OCI-LY7 (cell line): ENCODE results near the gene C13orf42. TPM values are rescaled to one million over a fixed set of nuclear protein-coding genes. Genes with fewer than 3 reads are reported as not detected.

Source experiments
- BruUV-seq: library from RNA; stranded (reverse); fragments of 400-500 nt; replicated peaks from 2 replicates; lab custom pipeline; 2021; lab: Mats Ljungman, UMichigan
- CTCF ChIA-PET: fragments of 300-600 bp; sonication (Branson Sonifier 250); formaldehyde crosslinking; loops from one replicate; lab custom pipeline; 2022; ENCODE audit warnings: antibody characterized with exemption; ENCODE audit not compliant: unreplicated experiment; lab: Charles Lee
- POLR2A ChIA-PET: fragments of 300-600 bp; sonication (Branson Sonifier 250); formaldehyde crosslinking; loops from one replicate; lab custom pipeline; 2022; ENCODE audit warnings: antibody characterized with exemption; lab: Charles Lee
- DNase-seq: peaks from one replicate; pipeline ENCODE4 v3.0.0-alpha.2; 2015; ENCODE audit warnings: low spot score
- H2AFZ ChIP-seq: fragments of 200-600 bp; sonication (generic), shearing (Covaris generic); 2 replicates; pipeline ENCODE4 v1.6.1; 2014; ENCODE audit warnings: mild to moderate bottlenecking, antibody characterized with exemption, low read length, moderate library complexity
- H3K27ac ChIP-seq: fragments of 200-600 bp; sonication (generic); 2 replicates; pipeline ENCODE4 v1.5.1; 2014; ENCODE audit warnings: mixed run types, low read depth, mild to moderate bottlenecking, moderate library complexity, low read length, inconsistent platforms; ENCODE audit not compliant: poor library complexity, severe bottlenecking
- H3K36me3 ChIP-seq: fragments of 200-600 bp; sonication (generic); 2 replicates; pipeline ENCODE4 v1.6.1; 2014; ENCODE audit warnings: mild to moderate bottlenecking, antibody characterized with exemption, low read length, moderate library complexity, mixed read lengths; ENCODE audit not compliant: insufficient read depth
- H3K4me1 ChIP-seq: fragments of 200-600 bp; sonication (generic); 2 replicates; pipeline ENCODE4 v1.5.1; 2014; ENCODE audit warnings: mild to moderate bottlenecking, low read length; ENCODE audit not compliant: insufficient read depth, poor library complexity, severe bottlenecking
- H3K4me2 ChIP-seq: fragments of 200-600 bp; sonication (generic); 2 replicates; pipeline ENCODE4 v1.6.1; 2014; ENCODE audit warnings: mild to moderate bottlenecking, low read length
- H3K4me3 ChIP-seq: fragments of 200-600 bp; sonication (generic); 2 replicates; pipeline ENCODE4 v1.5.1; 2014; ENCODE audit warnings: mild to moderate bottlenecking, low read depth, low read length; ENCODE audit not compliant: poor library complexity, severe bottlenecking
- H3K79me2 ChIP-seq: fragments of 200-600 bp; sonication (generic); 2 replicates; pipeline ENCODE4 v1.6.1; 2016; ENCODE audit warnings: low read depth, mild to moderate bottlenecking, low read length, moderate library complexity, mixed read lengths; ENCODE audit not compliant: insufficient read depth
- H3K9me2 ChIP-seq: fragments of 200-600 bp; sonication (generic); 2 replicates; pipeline ENCODE4 v1.6.1; 2016; ENCODE audit warnings: mild to moderate bottlenecking, low read length, mixed read lengths; ENCODE audit not compliant: insufficient read depth
- H3K9me3 ChIP-seq: fragments of 200-600 bp; sonication (generic); 2 replicates; pipeline ENCODE4 v1.6.1; 2014; ENCODE audit warnings: mild to moderate bottlenecking, mixed run types, low read length, mixed read lengths
- H4K20me1 ChIP-seq: fragments of 200-600 bp; sonication (generic); 2 replicates; pipeline ENCODE4 v1.6.1; 2014; ENCODE audit warnings: mild to moderate bottlenecking, antibody characterized with exemption, low read length, moderate library complexity, mixed read lengths; ENCODE audit not compliant: insufficient read depth
- EZH2phosphoT487 ChIP-seq: fragments of 200-600 bp; sonication (generic); IDR thresholded peaks from 2 replicates; pipeline ENCODE4 v1.6.1; 2018; ENCODE audit warnings: low read depth, borderline replicate concordance, mild to moderate bottlenecking, mixed run types, antibody characterized with exemption, low read length, moderate library complexity, mixed read lengths
- intact Hi-C: fragments of 100-400 bp; cut with micrococcal nuclease; formaldehyde crosslinking; loops from one replicate; pipeline ENCODE4 v1.10.0; 2022; ENCODE audit not compliant: unreplicated experiment
- total RNA-seq, 2 experiments: library from RNA; depleted of rRNA in 1 of 2; stranded (reverse); fragments of >200 nt in 1 of 2; shearing (Covaris generic) in 1 of 2; gene quantifications; 2 replicates each; pipeline ENCODE4 v1.2.3, GENCODE V29; 2014 to 2022
- TF ChIP-seq, protein P1 (sequence below): fragments of 200-600 bp; sonication (generic); conservative IDR thresholded peaks from 2 replicates; pipeline ENCODE4 v1.5.1; 2014; ENCODE audit warnings: mild to moderate bottlenecking, antibody characterized with exemption, low read length, moderate library complexity, mixed read lengths

C13orf42 gene
- total RNA-seq, 2 experiments from 2014 or later, result not detected

DNA sequence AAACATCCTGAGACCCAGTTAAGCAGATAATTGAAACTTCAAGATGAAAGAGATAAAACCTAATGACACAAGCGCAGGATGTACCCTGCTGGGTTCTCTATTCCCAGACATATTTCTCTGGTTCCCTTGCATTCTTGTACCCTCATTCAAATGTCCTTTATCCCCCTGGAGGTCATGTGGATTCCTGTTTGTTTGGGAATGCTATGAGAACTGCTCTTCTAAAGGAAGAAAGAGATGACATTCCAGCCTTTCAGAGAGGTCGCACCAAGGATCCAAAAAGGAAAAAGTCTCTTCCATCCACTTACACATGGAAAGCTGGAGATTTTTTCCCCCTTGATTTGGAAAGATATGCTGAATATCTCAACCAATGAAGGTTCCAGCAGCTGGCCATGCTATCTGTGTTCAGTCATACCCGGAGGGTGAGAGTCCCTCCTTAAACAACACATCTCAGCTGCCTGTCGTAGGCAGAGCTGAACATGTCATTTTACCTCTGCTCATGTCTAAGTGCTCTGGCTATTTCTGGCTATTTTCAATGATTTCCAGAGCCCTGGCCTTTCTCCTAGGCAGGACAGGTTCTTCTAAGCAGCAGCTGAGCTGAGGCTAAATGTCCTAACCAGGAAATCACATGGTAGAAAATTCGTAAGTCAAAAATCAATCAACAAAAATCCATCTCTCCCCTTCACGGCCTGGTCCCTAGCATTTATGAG, 52.5 kb downstream of the C13orf42 start:
- Histone ChIP-seq H3K36me3 (no peaks in the 10 kb centered on the region), H3K4me1 (no peaks in the 10 kb centered on the region), H3K27ac (no peak overlapping the region), H3K4me2 (no peak overlapping the region), H2AFZ (no peak overlapping the region), H3K9me3 (no peaks in the 10 kb centered on the region), H3K4me3 (no peak overlapping the region), H3K79me2 (no peaks in the 10 kb centered on the region), H4K20me1 (no peaks in the 10 kb centered on the region), H3K9me2 (no peaks in the 10 kb centered on the region)
- ChIA-PET CTCF (no interaction called here), POLR2A (interaction anchor here (0.5 to 1.4 kb wide), 3 partner anchors 11 to 193 kb away, joined by 3 to 4 read pairs (median 4); no protein-coding TSS in a partner anchor)
- TF ChIP-seq, protein P1, sequence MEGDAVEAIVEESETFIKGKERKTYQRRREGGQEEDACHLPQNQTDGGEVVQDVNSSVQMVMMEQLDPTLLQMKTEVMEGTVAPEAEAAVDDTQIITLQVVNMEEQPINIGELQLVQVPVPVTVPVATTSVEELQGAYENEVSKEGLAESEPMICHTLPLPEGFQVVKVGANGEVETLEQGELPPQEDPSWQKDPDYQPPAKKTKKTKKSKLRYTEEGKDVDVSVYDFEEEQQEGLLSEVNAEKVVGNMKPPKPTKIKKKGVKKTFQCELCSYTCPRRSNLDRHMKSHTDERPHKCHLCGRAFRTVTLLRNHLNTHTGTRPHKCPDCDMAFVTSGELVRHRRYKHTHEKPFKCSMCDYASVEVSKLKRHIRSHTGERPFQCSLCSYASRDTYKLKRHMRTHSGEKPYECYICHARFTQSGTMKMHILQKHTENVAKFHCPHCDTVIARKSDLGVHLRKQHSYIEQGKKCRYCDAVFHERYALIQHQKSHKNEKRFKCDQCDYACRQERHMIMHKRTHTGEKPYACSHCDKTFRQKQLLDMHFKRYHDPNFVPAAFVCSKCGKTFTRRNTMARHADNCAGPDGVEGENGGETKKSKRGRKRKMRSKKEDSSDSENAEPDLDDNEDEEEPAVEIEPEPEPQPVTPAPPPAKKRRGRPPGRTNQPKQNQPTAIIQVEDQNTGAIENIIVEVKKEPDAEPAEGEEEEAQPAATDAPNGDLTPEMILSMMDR, result no peak
- no peak for TF ChIP-seq EZH2phosphoT487
- no peak for DNase-seq
- intact Hi-C loops, result no loop called here
- no TSS peak for BruUV-seq

DNA sequence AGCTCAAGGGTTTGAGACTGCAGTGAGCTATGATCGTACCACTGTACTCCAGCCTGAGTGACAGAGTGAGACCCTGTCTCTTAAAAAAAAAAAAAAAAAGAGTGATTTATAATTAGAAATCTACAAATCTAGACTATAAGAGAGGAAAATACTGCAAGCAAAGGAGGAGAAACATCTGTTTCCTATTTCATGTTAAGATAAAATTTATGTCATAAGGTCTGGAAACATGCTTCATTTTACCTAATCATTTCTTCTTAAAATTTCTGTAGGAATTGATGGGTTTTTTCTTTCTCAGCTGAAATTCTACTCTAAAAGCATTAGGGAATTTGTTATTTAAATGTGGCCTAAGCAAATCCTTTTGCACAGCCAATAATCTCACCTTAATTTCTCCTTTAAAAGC, 53.2 kb downstream of the C13orf42 start:
- no peaks in the 10 kb centered on the region for H3K36me3 ChIP-seq
- H2AFZ ChIP-seq, result no peak overlapping the region
- POLR2A ChIA-PET, result interaction anchor here (0.5 to 1.4 kb wide), 3 partner anchors 11 to 193 kb away, joined by 3 to 4 read pairs (median 4); no protein-coding TSS in a partner anchor
- no peaks in the 10 kb centered on the region for H4K20me1 ChIP-seq
- no peak overlapping the region for H3K4me3 ChIP-seq
- H3K9me3 ChIP-seq, result no peaks in the 10 kb centered on the region
- intact Hi-C loops, result no loop called here
- no TSS peak for BruUV-seq
- CTCF ChIA-PET, result no interaction called here
- H3K4me2 ChIP-seq, result no peak overlapping the region
- TF ChIP-seq EZH2phosphoT487, result no peak
- TF ChIP-seq, protein P1, result no peak
- no peak overlapping the region for H3K27ac ChIP-seq
- no peak for DNase-seq
- H3K9me2 ChIP-seq, result no peaks in the 10 kb centered on the region
- H3K4me1 ChIP-seq, result no peaks in the 10 kb centered on the region
- H3K79me2 ChIP-seq, result no peaks in the 10 kb centered on the region

DNA sequence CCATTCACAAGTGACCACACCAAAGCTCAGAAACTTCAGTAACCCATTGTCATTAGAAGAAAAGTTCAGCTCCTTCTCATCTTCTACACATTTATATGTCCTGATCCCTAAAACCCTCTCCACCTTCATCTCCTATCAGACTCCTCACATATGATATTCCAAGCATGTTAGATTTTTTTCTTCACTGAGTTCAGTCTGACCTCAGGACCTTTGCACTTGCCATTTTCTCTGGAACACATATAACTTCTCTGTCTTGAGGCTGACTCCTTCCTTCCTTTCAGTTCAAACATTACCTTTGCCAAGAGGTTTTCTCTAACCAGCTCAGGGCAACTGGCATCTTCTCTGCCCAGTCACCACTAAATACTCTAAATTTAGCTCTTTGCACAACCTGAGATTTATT, 54.1 kb downstream of the C13orf42 start:
- intact Hi-C loops, result no loop called here
- H3K79me2 ChIP-seq, result no peaks in the 10 kb centered on the region
- TF ChIP-seq, protein P1, result no peak
- TF ChIP-seq EZH2phosphoT487, result no peak
- ChIA-PET POLR2A (interaction anchor here (0.5 to 1.0 kb wide), 2 partner anchors 10 to 331 kb away, joined by 3 read pairs; no protein-coding TSS in a partner anchor), CTCF (no interaction called here)
- H3K4me3 ChIP-seq, result no peak overlapping the region
- no peak overlapping the region for H3K4me2 ChIP-seq
- DNase-seq, result no peak
- no peaks in the 10 kb centered on the region for H3K9me2 ChIP-seq
- BruUV-seq, result no TSS peak
- no peak overlapping the region for H3K27ac ChIP-seq
- H3K9me3 ChIP-seq, result no peaks in the 10 kb centered on the region
- no peaks in the 10 kb centered on the region for H4K20me1 ChIP-seq
- H3K36me3 ChIP-seq, result no peaks in the 10 kb centered on the region
- no peak overlapping the region for H2AFZ ChIP-seq
- no peaks in the 10 kb centered on the region for H3K4me1 ChIP-seq
